Measurements from ENCODE around the gene ELP5. TPM values are rescaled to one million over a fixed set of nuclear protein-coding genes. Genes with fewer than 3 reads are reported as not detected.

The ELP5 gene
- total and polyA plus RNA-seq, 11 donors, result 28.0 to 87.2 (median 50.4) TPM

- Histone ChIP-seq H3K9me3 (no peaks in the 10 kb centered on the region), H3K4me1 (peaks cover 6 to 76% (median 58%) of the 10 kb centered on the region in 12 donors), H3K36me3 (peaks cover 0 to 9% (median 6%) of the 10 kb centered on the region in 9 donors), H3K27me3 (no peaks in the 10 kb centered on the region), H3K4me3 (peak overlapping the region in 11 of 12 donors; percentile 10 to 77 (median 53)), H3K27ac (peak overlapping the region in 10 of 12 donors; percentile 55 to 99 (median 74))
- ATAC-seq, result no peak
- peak in 2 of 5 donors; percentile 16 to 27 for DNase-seq
- WGBS, 4 donors, result 38 to 44% (median 41%) methylated on average over 7 of the region's 7 CpGs
- intact Hi-C loops (cut with DNase I), result loop anchor here in 1 of 10 donors (5.0 kb wide), 1 partner anchor 91 kb away; the partner anchor contains the start of gene EIF5A
- TF ChIP-seq POLR2A (IDR thresholded peaks at IDR 0.05) (no peak), CTCF (IDR thresholded peaks at IDR 0.05) (no peak)
Measured at GRCh38 chr17:7216242-7217112, 35.5 kb upstream of the ELP5 start.

DNA sequence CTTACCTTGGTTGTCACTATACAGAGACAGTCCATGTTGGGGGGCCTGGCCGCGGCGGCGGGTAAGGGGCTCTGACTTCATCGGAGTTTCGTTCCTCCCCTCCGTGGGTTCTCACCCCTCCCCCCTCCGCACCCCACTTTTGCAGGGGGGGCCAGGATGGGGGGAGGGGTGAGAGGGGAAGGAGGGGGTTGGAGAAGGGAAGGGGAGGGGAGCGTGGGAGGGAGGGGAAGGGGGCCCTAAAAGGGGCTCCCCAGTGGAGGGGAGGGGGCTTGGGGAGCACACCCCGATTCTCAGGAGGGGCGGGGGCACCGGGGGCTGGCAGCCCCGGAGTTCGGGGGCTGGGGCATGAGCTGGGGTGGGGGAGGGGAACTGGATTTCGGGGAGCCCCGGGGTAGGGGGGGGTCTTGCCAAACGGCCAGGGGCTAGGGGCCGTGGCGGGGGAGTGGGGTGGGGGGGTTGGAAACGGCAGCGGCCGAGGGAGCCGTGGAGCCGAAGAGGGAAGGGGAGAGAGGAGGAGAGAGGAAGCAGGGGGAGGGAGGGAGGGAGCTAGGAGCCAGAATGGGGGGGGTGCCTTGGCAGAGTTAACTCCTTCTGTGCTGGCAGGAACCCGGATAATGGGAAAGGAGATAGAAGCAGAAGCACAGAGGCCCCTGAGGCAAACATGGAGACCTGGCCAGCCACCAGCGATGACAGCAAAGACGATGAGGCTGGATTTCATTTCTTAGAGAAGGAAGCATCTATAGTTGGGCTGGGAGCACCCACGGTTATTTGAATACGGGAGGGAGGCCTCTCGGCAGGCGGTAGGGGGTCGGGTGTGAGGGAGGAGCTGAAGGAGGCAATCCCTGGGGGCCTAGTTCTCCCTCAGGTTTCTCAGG is 34.7 kb upstream of the ELP5 start:
- TF ChIP-seq POLR2A (IDR thresholded peaks at IDR 0.05) (no peak), CTCF (IDR thresholded peaks at IDR 0.05) (no peak)
- Histone ChIP-seq H3K27me3 (no peaks in the 10 kb centered on the region), H3K4me3 (peak overlapping the region in 11 of 12 donors; percentile 10 to 77 (median 53)), H3K9me3 (no peaks in the 10 kb centered on the region), H3K27ac (peak overlapping the region; percentile 16 to 99 (median 70)), H3K36me3 (peaks cover 0 to 17% (median 15%) of the 10 kb centered on the region in 9 donors), H3K4me1 (peaks cover 6 to 78% (median 60%) of the 10 kb centered on the region in 12 donors)
- intact Hi-C loops (cut with DNase I), result loop anchor here in 1 of 10 donors (5.0 kb wide), 1 partner anchor 90 kb away; the partner anchor contains the start of gene EIF5A
- no peak for ATAC-seq
- 4 to 8% (median 6%) methylated on average over 22 to 32 of the region's 32 CpGs for WGBS, 4 donors
- DNase-seq, result peak; percentile 67 to 77 (median 74)

GRCh38 chr17:7218166-7218565 is 33.8 kb upstream of the ELP5 start:
- ATAC-seq (no peak), DNase-seq (peak in 2 of 5 donors; percentile 50 to 54)
- WGBS, 4 donors, result 52 to 64% (median 60%) methylated on average over 4 to 6 of the region's 6 CpGs
- intact Hi-C loops (cut with DNase I), result loop anchor here in 1 of 10 donors (5.0 kb wide), 1 partner anchor 89 kb away; the partner anchor contains the start of gene EIF5A
- Histone ChIP-seq H3K36me3 (peaks cover 0 to 26% (median 23%) of the 10 kb centered on the region in 9 donors), H3K4me1 (peaks cover 6 to 86% (median 60%) of the 10 kb centered on the region in 12 donors), H3K4me3 (peak overlapping the region in 9 of 12 donors; percentile 45 to 77 (median 56)), H3K9me3 (no peaks in the 10 kb centered on the region), H3K27me3 (no peaks in the 10 kb centered on the region), H3K27ac (peak overlapping the region; percentile 16 to 99 (median 70))
- no peak for TF ChIP-seq POLR2A (IDR thresholded peaks at IDR 0.05)
- TF ChIP-seq CTCF (IDR thresholded peaks at IDR 0.05), result no peak
